HepG2 (cell line): ENCODE measurements around the gene HMGN4. TPM values are rescaled to one million over a fixed set of nuclear protein-coding genes. Genes with fewer than 3 reads are reported as not detected.

Source experiments
- CBX5 ChIP-seq: sonication (generic); formaldehyde crosslinking; IDR thresholded peaks from 2 replicates; pipeline ENCODE4 v1.4.0; 2020; ENCODE audit warnings: missing genetic modification reagents, borderline replicate concordance
- CHCHD3 ChIP-seq: sonication (generic); formaldehyde crosslinking; IDR thresholded peaks from 2 replicates; pipeline ENCODE4 v1.8.0; 2022; ENCODE audit warnings: mild to moderate bottlenecking, missing genetic modification reagents, moderate library complexity
- GZF1 ChIP-seq: sonication (generic); formaldehyde crosslinking; IDR thresholded peaks from 2 replicates; pipeline ENCODE4 v1.5.1; 2020; ENCODE audit warnings: mild to moderate bottlenecking, missing genetic modification reagents
- HMG20A ChIP-seq: IDR thresholded peaks from 2 replicates; pipeline ENCODE4 v1.6.1; 2016; ENCODE audit warnings: borderline replicate concordance
- JUN ChIP-seq: sonication (generic); formaldehyde crosslinking; IDR thresholded peaks from 2 replicates; pipeline ENCODE4 v1.4.0; 2020; ENCODE audit warnings: mild to moderate bottlenecking, missing genetic modification reagents
- KLF16 ChIP-seq, 2 experiments: sonication (generic) in 1 of 2; formaldehyde crosslinking in 1 of 2; IDR thresholded peaks; 2 replicates each; pipeline versions ENCODE4 v1.6.1 to v1.8.0; 2016 to 2023; ENCODE audit warnings: missing genetic modification reagents in 2 of 2, missing compliant biosample characterization in 1 of 2
- MIXL1 ChIP-seq: IDR thresholded peaks from 2 replicates; pipeline ENCODE4 v1.6.1; 2016
- NFYC ChIP-seq: IDR thresholded peaks from 2 replicates; pipeline ENCODE4 v1.6.1; 2016; ENCODE audit warnings: missing genetic modification reagents, missing compliant biosample characterization
- PTBP1 ChIP-seq: fragments of 200-400 bp; formaldehyde crosslinking; IDR thresholded peaks from 2 replicates; pipeline ENCODE4 v1.6.1; 2018; ENCODE audit warnings: low read length, low read depth; ENCODE audit not compliant: poor library complexity, severe bottlenecking
- RAD21 ChIP-seq: fragments of 450-650 bp; formaldehyde crosslinking; IDR thresholded peaks from 2 replicates; pipeline ENCODE4 v1.5.0; 2020; ENCODE audit warnings: mild to moderate bottlenecking
- RFX5 ChIP-seq: IDR thresholded peaks from 2 replicates; pipeline ENCODE4 v1.6.1; 2011; ENCODE audit warnings: low read depth, low read length, improper control_type of control experiment
- ZBTB21 ChIP-seq: sonication (generic); formaldehyde crosslinking; IDR thresholded peaks from 2 replicates; pipeline ENCODE4 v1.4.0; 2020; ENCODE audit warnings: missing genetic modification reagents
- ZNF207 ChIP-seq: fragments of 450-650 bp; IDR thresholded peaks from 2 replicates; pipeline ENCODE4 v1.6.1; 2016; ENCODE audit warnings: antibody characterized with exemption, borderline replicate concordance
- ZNF367 ChIP-seq: sonication (generic); formaldehyde crosslinking; IDR thresholded peaks from 2 replicates; pipeline ENCODE4 v1.4.0; 2020; ENCODE audit warnings: missing genetic modification reagents, borderline replicate concordance
- ZSCAN30 ChIP-seq: sonication (generic); formaldehyde crosslinking; IDR thresholded peaks from 2 replicates; pipeline ENCODE4 v1.5.0; 2020; ENCODE audit warnings: mild to moderate bottlenecking, missing genetic modification reagents
- polyA plus RNA-seq, 8 experiments: library from polyadenylated mRNA; depleted of rRNA in 3 of 8; stranded (reverse) in 7 of 8; unstranded in 1 of 8; fragments of >200 nt; fragmentation: Illumina TruSeq in 4 of 8; extraction: Trizol in 4 of 8; gene quantifications; 2 replicates each; pipeline versions ENCODE4 v1.2.1 to v1.2.3, GENCODE V29; 2011 to 2016; ENCODE audit warnings: low read depth in 4 of 8, missing spikeins in 1 of 8, mixed read lengths in 1 of 8; ENCODE audit not compliant: insufficient read depth in 1 of 8
- total RNA-seq, 5 experiments: library from RNA; depleted of rRNA; stranded (reverse); fragments of >200 nt; fragmentation: Illumina TruSeq; extraction: Trizol; gene quantifications; 2 replicates each; pipeline ENCODE4 v1.2.3, GENCODE V29; 2016; ENCODE audit warnings: low read depth in 1 of 5
- TF ChIP-seq, protein P1 (sequence below): sonication (generic); formaldehyde crosslinking; IDR thresholded peaks from 2 replicates; pipeline ENCODE4 v1.4.0; 2020; ENCODE audit warnings: mild to moderate bottlenecking, missing genetic modification reagents, borderline replicate concordance
- TF ChIP-seq, protein P2 (sequence below): sonication (generic); formaldehyde crosslinking; conservative IDR thresholded peaks from 2 replicates; pipeline ENCODE4 v1.8.0; 2022; ENCODE audit warnings: missing genetic modification reagents
- TF ChIP-seq, protein P3 (sequence below): IDR thresholded peaks from 2 replicates; pipeline ENCODE4 v1.6.1; 2016
- TF ChIP-seq, protein P4 (sequence below): sonication (generic); formaldehyde crosslinking; IDR thresholded peaks from 2 replicates; pipeline ENCODE4 v1.5.0; 2020; ENCODE audit warnings: missing genetic modification reagents, mild to moderate bottlenecking, borderline replicate concordance
- TF ChIP-seq, protein P5 (sequence below): sonication (generic); formaldehyde crosslinking; conservative IDR thresholded peaks from 2 replicates; pipeline ENCODE4 v1.4.0; 2020; ENCODE audit warnings: missing genetic modification reagents

HMGN4 gene
- total and polyA plus RNA-seq, 2 of the 13 experiments (the other 11 are each of a cell fraction or from before 2014, with no cell fraction given), result 39.9 to 52.1 TPM

DNA sequence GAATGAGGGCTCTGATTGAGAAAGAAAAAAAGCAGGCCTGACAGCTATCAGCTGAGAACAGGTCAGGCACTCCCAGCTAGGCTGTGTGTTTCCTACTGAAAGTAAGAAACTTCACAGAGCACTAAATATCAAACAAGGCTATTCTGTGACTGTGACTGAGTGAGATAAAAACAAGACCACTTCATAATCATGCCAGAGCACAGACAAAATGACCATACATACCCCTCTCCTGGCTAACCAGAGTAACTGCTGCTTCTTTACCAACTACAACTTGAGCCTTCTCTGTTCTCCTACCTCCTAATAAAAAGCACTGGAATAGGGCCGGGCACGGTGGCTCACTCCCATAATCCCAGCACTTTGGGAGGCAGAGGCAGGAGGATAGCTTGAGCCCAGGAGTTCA, 44.9 kb upstream of the HMGN4 start (continued):
- TF ChIP-seq, protein P1, sequence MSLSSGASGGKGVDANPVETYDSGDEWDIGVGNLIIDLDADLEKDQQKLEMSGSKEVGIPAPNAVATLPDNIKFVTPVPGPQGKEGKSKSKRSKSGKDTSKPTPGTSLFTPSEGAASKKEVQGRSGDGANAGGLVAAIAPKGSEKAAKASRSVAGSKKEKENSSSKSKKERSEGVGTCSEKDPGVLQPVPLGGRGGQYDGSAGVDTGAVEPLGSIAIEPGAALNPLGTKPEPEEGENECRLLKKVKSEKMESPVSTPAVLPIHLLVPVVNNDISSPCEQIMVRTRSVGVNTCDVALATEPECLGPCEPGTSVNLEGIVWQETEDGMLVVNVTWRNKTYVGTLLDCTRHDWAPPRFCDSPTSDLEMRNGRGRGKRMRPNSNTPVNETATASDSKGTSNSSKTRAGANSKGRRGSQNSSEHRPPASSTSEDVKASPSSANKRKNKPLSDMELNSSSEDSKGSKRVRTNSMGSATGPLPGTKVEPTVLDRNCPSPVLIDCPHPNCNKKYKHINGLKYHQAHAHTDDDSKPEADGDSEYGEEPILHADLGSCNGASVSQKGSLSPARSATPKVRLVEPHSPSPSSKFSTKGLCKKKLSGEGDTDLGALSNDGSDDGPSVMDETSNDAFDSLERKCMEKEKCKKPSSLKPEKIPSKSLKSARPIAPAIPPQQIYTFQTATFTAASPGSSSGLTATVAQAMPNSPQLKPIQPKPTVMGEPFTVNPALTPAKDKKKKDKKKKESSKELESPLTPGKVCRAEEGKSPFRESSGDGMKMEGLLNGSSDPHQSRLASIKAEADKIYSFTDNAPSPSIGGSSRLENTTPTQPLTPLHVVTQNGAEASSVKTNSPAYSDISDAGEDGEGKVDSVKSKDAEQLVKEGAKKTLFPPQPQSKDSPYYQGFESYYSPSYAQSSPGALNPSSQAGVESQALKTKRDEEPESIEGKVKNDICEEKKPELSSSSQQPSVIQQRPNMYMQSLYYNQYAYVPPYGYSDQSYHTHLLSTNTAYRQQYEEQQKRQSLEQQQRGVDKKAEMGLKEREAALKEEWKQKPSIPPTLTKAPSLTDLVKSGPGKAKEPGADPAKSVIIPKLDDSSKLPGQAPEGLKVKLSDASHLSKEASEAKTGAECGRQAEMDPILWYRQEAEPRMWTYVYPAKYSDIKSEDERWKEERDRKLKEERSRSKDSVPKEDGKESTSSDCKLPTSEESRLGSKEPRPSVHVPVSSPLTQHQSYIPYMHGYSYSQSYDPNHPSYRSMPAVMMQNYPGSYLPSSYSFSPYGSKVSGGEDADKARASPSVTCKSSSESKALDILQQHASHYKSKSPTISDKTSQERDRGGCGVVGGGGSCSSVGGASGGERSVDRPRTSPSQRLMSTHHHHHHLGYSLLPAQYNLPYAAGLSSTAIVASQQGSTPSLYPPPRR (CRISPR knock-in tag), result no peak
- no peak for TF ChIP-seq HMG20A (CRISPR knock-in tag)
- TF ChIP-seq NFYC, result no peak
- TF ChIP-seq GZF1, result no peak
- no peak for TF ChIP-seq MIXL1 (CRISPR knock-in tag)
- TF ChIP-seq RAD21 (CRISPR knock-in tag), result peak; percentile 66
- no peak for TF ChIP-seq KLF16 (CRISPR knock-in tag; IDR thresholded peaks at IDR 0.05)
- TF ChIP-seq CBX5, result no peak
- TF ChIP-seq, protein P2, sequence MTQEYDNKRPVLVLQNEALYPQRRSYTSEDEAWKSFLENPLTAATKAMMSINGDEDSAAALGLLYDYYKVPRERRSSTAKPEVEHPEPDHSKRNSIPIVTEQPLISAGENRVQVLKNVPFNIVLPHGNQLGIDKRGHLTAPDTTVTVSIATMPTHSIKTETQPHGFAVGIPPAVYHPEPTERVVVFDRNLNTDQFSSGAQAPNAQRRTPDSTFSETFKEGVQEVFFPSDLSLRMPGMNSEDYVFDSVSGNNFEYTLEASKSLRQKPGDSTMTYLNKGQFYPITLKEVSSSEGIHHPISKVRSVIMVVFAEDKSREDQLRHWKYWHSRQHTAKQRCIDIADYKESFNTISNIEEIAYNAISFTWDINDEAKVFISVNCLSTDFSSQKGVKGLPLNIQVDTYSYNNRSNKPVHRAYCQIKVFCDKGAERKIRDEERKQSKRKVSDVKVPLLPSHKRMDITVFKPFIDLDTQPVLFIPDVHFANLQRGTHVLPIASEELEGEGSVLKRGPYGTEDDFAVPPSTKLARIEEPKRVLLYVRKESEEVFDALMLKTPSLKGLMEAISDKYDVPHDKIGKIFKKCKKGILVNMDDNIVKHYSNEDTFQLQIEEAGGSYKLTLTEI, result no peak
- no peak for TF ChIP-seq JUN
- TF ChIP-seq ZNF207, result no peak
- TF ChIP-seq, protein P3, sequence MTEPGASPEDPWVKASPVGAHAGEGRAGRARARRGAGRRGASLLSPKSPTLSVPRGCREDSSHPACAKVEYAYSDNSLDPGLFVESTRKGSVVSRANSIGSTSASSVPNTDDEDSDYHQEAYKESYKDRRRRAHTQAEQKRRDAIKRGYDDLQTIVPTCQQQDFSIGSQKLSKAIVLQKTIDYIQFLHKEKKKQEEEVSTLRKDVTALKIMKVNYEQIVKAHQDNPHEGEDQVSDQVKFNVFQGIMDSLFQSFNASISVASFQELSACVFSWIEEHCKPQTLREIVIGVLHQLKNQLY (CRISPR knock-in tag), result no peak
- no peak for TF ChIP-seq CHCHD3 (CRISPR knock-in tag)
- TF ChIP-seq, protein P4, sequence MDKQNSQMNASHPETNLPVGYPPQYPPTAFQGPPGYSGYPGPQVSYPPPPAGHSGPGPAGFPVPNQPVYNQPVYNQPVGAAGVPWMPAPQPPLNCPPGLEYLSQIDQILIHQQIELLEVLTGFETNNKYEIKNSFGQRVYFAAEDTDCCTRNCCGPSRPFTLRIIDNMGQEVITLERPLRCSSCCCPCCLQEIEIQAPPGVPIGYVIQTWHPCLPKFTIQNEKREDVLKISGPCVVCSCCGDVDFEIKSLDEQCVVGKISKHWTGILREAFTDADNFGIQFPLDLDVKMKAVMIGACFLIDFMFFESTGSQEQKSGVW (CRISPR knock-in tag), result no peak
- peak; percentile 32; the same call in 1 of the 2 replicates for TF ChIP-seq RFX5
- no peak for TF ChIP-seq ZNF367 (CRISPR knock-in tag)
- no peak for TF ChIP-seq ZSCAN30 (CRISPR knock-in tag)
- TF ChIP-seq, protein P5, sequence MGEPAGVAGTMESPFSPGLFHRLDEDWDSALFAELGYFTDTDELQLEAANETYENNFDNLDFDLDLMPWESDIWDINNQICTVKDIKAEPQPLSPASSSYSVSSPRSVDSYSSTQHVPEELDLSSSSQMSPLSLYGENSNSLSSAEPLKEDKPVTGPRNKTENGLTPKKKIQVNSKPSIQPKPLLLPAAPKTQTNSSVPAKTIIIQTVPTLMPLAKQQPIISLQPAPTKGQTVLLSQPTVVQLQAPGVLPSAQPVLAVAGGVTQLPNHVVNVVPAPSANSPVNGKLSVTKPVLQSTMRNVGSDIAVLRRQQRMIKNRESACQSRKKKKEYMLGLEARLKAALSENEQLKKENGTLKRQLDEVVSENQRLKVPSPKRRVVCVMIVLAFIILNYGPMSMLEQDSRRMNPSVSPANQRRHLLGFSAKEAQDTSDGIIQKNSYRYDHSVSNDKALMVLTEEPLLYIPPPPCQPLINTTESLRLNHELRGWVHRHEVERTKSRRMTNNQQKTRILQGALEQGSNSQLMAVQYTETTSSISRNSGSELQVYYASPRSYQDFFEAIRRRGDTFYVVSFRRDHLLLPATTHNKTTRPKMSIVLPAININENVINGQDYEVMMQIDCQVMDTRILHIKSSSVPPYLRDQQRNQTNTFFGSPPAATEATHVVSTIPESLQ (CRISPR knock-in tag), result no peak
- no peak for TF ChIP-seq ZBTB21 (CRISPR knock-in tag)
- no peak for TF ChIP-seq PTBP1
